ENCODE measurements around the gene ARRDC3.
"Not testable (repeated sequence)": the region's sequence is repeated elsewhere in the genome, so short reads cannot be mapped to it uniquely, and the experiment has no call there.

Gene ARRDC3

DNA sequence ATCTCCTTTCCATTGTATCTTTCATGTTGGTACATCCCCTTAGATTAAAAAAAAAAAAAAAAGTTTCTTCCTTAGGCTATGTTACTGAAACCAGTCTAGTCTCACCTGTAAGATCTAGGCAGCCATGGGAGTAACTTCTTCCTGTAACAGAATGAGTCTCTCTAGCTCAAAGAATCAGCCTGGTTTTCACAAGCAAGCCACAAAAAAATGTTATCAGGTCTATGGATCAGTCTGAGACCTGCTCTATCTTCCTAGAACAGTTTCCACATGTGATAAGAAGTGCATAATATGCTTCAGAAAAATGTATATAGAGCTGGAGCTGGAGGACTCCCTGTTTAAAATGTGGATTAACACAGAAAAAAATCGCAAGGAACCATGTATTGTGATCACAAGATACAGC lies 53.8 kb downstream of the ARRDC3 start:
- Histone ChIP-seq H3K36me3 (ENCODE audit: control insufficient read depth, insufficient read depth, low read length) (no peaks in the 10 kb centered on the region), H3K9me3 (ENCODE audit: control insufficient read depth, insufficient read depth, low read length) (no peaks in the 10 kb centered on the region), H3K4me3 (ENCODE audit: low read depth, low read length) (no peak overlapping the region), H3K9ac (ENCODE audit: low read depth, low read length) (no peak overlapping the region), H3K27me3 (ENCODE audit: control insufficient read depth, insufficient read depth, low read length) (no peaks in the 10 kb centered on the region), H3K4me1 (ENCODE audit: control insufficient read depth, insufficient read depth, low read length) (peaks cover 3% of the 10 kb centered on the region)

DNA sequence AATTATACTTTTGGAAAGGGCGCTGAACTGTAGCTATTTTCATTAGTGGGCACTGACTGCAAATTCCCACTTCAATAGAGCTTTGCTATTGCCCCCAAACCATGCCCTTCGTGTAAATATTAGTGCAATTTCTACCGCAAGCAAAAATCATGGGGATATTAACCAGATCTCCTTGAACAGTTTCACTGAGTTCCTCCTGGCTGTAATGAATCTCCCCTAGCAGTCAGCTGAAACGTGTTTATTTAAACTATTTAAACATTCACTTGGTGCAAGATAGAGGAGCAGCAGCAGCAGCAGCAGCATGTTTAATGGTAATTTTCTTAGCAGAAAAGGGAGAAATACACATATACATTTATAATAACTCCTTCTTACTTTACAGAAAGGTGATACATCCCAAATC lies 54.4 kb downstream of the ARRDC3 start:
- Histone ChIP-seq H3K9me3 (ENCODE audit: control insufficient read depth, insufficient read depth, low read length) (no peaks in the 10 kb centered on the region), H3K36me3 (ENCODE audit: control insufficient read depth, insufficient read depth, low read length) (no peaks in the 10 kb centered on the region), H3K9ac (ENCODE audit: low read depth, low read length) (no peak overlapping the region), H3K4me1 (ENCODE audit: control insufficient read depth, insufficient read depth, low read length) (peaks cover 3% of the 10 kb centered on the region), H3K4me3 (ENCODE audit: low read depth, low read length) (no peak overlapping the region), H3K27me3 (ENCODE audit: control insufficient read depth, insufficient read depth, low read length) (no peaks in the 10 kb centered on the region)

DNA sequence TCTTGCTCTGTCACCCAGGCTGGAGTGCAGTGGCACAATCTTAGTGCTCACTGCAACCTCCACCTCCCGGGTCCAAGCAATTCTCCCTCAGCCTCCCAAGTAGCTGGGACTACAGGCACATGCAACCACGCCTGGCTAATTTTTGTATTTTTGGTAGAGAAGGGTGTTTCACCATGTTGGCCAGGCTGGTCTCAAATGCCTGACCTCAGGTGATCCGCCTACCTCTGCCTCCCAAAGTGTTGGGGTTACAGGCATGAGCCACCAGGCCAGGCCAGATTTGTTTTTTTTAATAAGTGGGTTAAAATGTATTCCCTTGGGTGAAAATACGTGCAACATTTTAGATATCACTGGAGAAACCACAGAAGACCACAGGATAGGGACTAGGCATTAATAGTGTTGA lies 60.1 kb downstream of the ARRDC3 start:
- not testable (repeated sequence) for H3K27me3 ChIP-seq (ENCODE audit: control insufficient read depth, insufficient read depth, low read length); H3K4me1 ChIP-seq (ENCODE audit: control insufficient read depth, insufficient read depth, low read length); H3K4me3 ChIP-seq (ENCODE audit: low read depth, low read length); H3K9ac ChIP-seq (ENCODE audit: low read depth, low read length); H3K36me3 ChIP-seq (ENCODE audit: control insufficient read depth, insufficient read depth, low read length); H3K9me3 ChIP-seq (ENCODE audit: control insufficient read depth, insufficient read depth, low read length)

DNA sequence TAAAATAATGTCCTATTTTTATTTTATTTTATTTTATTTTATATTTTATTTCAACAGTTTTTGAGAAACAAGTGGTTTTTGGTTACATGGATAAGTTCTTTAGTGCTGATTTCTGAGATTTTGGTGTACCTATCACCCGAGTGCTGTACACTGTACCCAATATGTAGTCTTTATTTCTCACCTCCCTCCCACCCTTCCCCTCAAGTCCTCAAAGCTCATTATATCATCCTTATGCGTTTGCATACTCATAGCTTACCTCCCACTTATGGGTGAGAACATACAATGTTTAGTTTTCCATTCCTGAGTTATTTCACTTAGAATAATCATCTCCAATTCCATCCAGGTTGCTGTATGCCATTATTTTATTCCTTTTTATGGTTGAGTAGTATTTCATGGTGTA lies 63.5 kb downstream of the ARRDC3 start:
- Histone ChIP-seq H3K9ac (ENCODE audit: low read depth, low read length) (no peak overlapping the region), H3K27me3 (ENCODE audit: control insufficient read depth, insufficient read depth, low read length) (no peaks in the 10 kb centered on the region), H3K4me1 (ENCODE audit: control insufficient read depth, insufficient read depth, low read length) (no peaks in the 10 kb centered on the region), H3K4me3 (ENCODE audit: low read depth, low read length) (no peak overlapping the region), H3K9me3 (ENCODE audit: control insufficient read depth, insufficient read depth, low read length) (no peaks in the 10 kb centered on the region), H3K36me3 (ENCODE audit: control insufficient read depth, insufficient read depth, low read length) (no peaks in the 10 kb centered on the region)

DNA sequence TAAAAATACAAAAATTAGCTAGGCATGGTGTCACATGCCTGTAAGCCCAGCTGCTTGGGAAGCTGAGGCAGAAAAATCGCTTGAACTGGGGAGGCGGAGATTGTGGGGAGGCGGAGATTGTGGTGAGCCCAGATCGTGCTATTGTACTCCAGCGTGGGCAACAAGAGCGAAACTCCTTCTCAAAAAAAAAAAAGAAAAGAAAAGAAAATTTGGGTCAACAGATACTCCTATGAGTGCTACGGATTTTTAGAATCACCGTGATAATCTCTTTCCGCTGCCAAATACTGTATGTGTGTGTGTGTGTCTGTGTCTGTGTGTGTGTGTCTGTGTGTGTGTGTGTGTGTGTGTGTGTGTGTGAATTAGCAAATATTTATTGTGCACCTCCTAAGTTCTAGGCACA lies 64.4 kb downstream of the ARRDC3 start:
- no peaks in the 10 kb centered on the region for H3K4me1 ChIP-seq (ENCODE audit: control insufficient read depth, insufficient read depth, low read length)
- H3K4me3 ChIP-seq (ENCODE audit: low read depth, low read length) = no peak overlapping the region
- H3K27me3 ChIP-seq (ENCODE audit: control insufficient read depth, insufficient read depth, low read length) = no peaks in the 10 kb centered on the region
- no peaks in the 10 kb centered on the region for H3K9me3 ChIP-seq (ENCODE audit: control insufficient read depth, insufficient read depth, low read length)
- no peak overlapping the region for H3K9ac ChIP-seq (ENCODE audit: low read depth, low read length)
- no peaks in the 10 kb centered on the region for H3K36me3 ChIP-seq (ENCODE audit: control insufficient read depth, insufficient read depth, low read length)
